Endothelial cell of umbilical vein (primary cell): ENCODE measurements around the gene HNRNPH2.

Source experiments
- CTCF ChIP-seq, 2 donors: IDR thresholded peaks; 1 replicate in 1 of 2; 2 replicates in 1 of 2; pipeline ENCODE4 v1.5.1; 2011; ENCODE audit warnings: low read length in 2 of 2, mild to moderate bottlenecking in 2 of 2, moderate library complexity in 2 of 2, control low read depth in 1 of 2, inconsistent platforms in 1 of 2, low read depth in 1 of 2; ENCODE audit not compliant: insufficient read depth in 1 of 2; ENCODE audit errors: extremely low read depth in 1 of 2
- EZH2 ChIP-seq: IDR thresholded peaks from 2 replicates; pipeline ENCODE4 v1.6.1; 2012; ENCODE audit warnings: borderline replicate concordance, low read depth, mild to moderate bottlenecking, moderate library complexity, low read length, inconsistent platforms; ENCODE audit not compliant: severe bottlenecking
- FOS ChIP-seq: IDR thresholded peaks from 2 replicates; pipeline ENCODE4 v1.6.1; 2011; ENCODE audit warnings: mild to moderate bottlenecking, low read length, moderate library complexity, borderline replicate concordance; ENCODE audit not compliant: insufficient read depth
- GATA2 ChIP-seq: IDR thresholded peaks from 2 replicates; pipeline ENCODE4 v1.7.0; 2011; ENCODE audit warnings: low read depth, mild to moderate bottlenecking, moderate library complexity, mixed read lengths, low read length; ENCODE audit not compliant: insufficient read length, insufficient read depth
- JUN ChIP-seq: IDR thresholded peaks from 2 replicates; pipeline ENCODE4 v1.6.1; 2011; ENCODE audit warnings: borderline replicate concordance, low read depth; ENCODE audit not compliant: insufficient read length, insufficient read depth
- MAX ChIP-seq: IDR thresholded peaks from 2 replicates; pipeline ENCODE4 v1.6.1; 2011; ENCODE audit not compliant: insufficient read depth, insufficient read length
- MYC ChIP-seq: IDR thresholded peaks from one replicate; pipeline ENCODE4 v1.6.1; 2011; ENCODE audit warnings: mild to moderate bottlenecking, low read depth, low read length
- POLR2A ChIP-seq: IDR thresholded peaks from 2 replicates; pipeline ENCODE4 v1.6.1; 2012; ENCODE audit warnings: low read depth, mild to moderate bottlenecking, control low read depth, low read length
- POLR2AphosphoS5 ChIP-seq: IDR thresholded peaks from 2 replicates; pipeline ENCODE4 v1.6.1; 2012; ENCODE audit warnings: low read depth, mild to moderate bottlenecking, control low read depth, low read length, moderate library complexity; ENCODE audit not compliant: insufficient read depth

- TF ChIP-seq CTCF (IDR thresholded peaks at IDR 0.05; ENCODE audit: extremely low read depth in 1 of 2, insufficient read depth in 1 of 2, low read depth in 1 of 2, low read length in 2 of 2): no peak
- TF ChIP-seq EZH2: no peak
- TF ChIP-seq MYC: no peak
- TF ChIP-seq POLR2A: no peak
- no peak for TF ChIP-seq POLR2AphosphoS5
- no peak for TF ChIP-seq MAX
- TF ChIP-seq GATA2: no peak
- TF ChIP-seq JUN: no peak
- no peak for TF ChIP-seq FOS
Measured at GRCh38 chrX:101383679-101384205, 24.3 kb upstream of the HNRNPH2 start.
